OCI-LY3 (cell line): Measurements from ENCODE around the gene ABHD13.
A peak's percentile ranks its signal among the peaks of the same experiment; 100 is the strongest.

Source experiments
- H2AFZ ChIP-seq: fragments of 200-600, 300-600 bp; shearing (Covaris generic); 2 replicates; pipeline ENCODE4 v1.6.0; 2014; ENCODE audit warnings: antibody characterized with exemption, low read depth, low read length
- H3K27ac ChIP-seq: fragments of 200-600, 300-600 bp; sonication (generic); 2 replicates; pipeline ENCODE4 v1.5.1; 2014; ENCODE audit warnings: mild to moderate bottlenecking, low read length, moderate library complexity, mixed read lengths
- H3K27me3 ChIP-seq: fragments of 200-600, 300-600 bp; sonication (generic); 2 replicates; pipeline ENCODE4 v1.6.1; 2014; ENCODE audit warnings: low read depth, low read length, mixed read lengths
- H3K36me3 ChIP-seq: fragments of 200-600, 300-600 bp; sonication (generic); replicated peaks from 2 replicates; pipeline ENCODE3; 2014; ENCODE audit warnings: low read depth, low read length, mixed read lengths
- H3K4me1 ChIP-seq: fragments of 300-600, 200-600 bp; sonication (generic); 2 replicates; pipeline ENCODE4 v1.6.1; 2014; ENCODE audit warnings: low read length, mixed read lengths
- H3K4me2 ChIP-seq: fragments of 200-600, 300-600 bp; sonication (generic); 2 replicates; pipeline ENCODE4 v1.6.1; 2014; ENCODE audit warnings: low read length, mixed read lengths
- H3K4me3 ChIP-seq: fragments of 300-600, 200-600 bp; sonication (generic); 2 replicates; pipeline ENCODE4 v1.5.1; 2014; ENCODE audit warnings: antibody characterized with exemption, mild to moderate bottlenecking, low read length, moderate library complexity
- H3K79me2 ChIP-seq: fragments of 300-600, 200-600 bp; shearing (Covaris generic); 2 replicates; pipeline ENCODE4 v1.6.1; 2014; ENCODE audit warnings: mild to moderate bottlenecking, low read length, mixed read lengths
- H3K9ac ChIP-seq: fragments of 300-600, 200-600 bp; shearing (Covaris generic); 2 replicates; pipeline ENCODE4 v1.6.0; 2014; ENCODE audit warnings: mild to moderate bottlenecking, low read length, moderate library complexity
- H3K9me3 ChIP-seq: fragments of 200-600, 300-600 bp; shearing (Covaris generic); 2 replicates; pipeline ENCODE4 v1.6.1; 2014; ENCODE audit warnings: low read length, mixed read lengths; ENCODE audit not compliant: insufficient read depth
- H4K20me1 ChIP-seq: fragments of 200-600, 300-600 bp; sonication (generic); 2 replicates; pipeline ENCODE4 v1.6.1; 2016; ENCODE audit warnings: low read length, mixed read lengths; ENCODE audit not compliant: insufficient read depth
- EZH2phosphoT487 ChIP-seq: fragments of 200-600 bp; shearing (Covaris generic); IDR thresholded peaks from 2 replicates; pipeline ENCODE4 v1.6.1; 2018; ENCODE audit warnings: antibody characterized with exemption, mixed run types, low read depth
- TF ChIP-seq, protein P1 (sequence below): fragments of 200-600, 300-600 bp; sonication (generic); IDR thresholded peaks from 2 replicates; pipeline ENCODE4 v1.5.1; 2014; ENCODE audit warnings: antibody characterized with exemption, low read length, low read depth

ABHD13 gene

DNA sequence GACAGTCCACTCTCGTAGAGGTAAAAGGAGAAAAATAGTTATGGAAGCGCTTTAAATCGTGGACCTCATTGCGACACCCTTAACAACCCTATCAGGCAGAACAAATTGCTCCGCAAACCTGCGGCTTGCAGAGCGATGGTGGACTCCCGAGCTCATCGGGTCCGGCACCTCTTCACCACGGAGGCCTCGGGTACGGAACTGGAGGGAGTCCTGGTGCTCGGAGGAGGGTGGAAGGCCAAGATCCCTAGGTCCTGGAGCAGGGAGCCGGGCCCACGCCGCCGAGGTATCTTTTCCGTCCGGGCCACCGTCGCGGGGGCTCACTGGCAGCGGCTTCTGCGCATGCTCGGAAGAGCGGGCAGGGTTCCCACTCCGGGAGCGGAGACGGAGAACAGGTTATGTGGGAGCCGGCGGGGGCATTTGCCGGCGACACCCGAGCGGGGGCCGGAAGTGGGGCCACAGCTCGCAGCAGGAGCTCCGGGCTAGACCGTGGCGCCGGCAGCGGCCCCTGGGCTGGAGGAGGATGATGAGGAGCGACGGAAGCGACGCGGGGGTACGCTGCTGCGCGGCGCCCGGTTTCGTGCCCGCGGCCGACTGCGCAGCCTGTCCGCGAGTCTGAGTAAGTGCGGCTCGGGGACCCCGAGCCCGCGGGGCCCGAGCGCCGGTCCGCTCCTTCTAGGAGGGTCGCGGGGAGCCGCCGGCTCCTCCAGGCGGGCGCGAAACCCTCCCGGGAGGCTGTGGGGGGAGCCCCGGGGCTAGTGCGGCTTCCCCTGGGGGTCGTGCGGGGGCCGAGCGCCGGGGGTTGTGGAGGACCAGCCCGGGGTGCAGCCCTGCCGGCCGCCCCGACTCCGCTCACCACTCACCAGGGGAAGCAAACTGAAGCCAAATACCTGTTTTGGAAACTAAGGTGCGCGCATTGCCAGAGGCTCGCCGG, at the start of gene ABHD13:
ABHD13 (plus strand) TSS at position 349 of the 931 bp plus-strand sequence. CDS start 10,827 bp downstream, outside the sequence.
- peaks cover 66% of the 10 kb centered on the region for H3K79me2 ChIP-seq
- H3K36me3 ChIP-seq = peaks cover 4% of the 10 kb centered on the region
- H3K4me1 ChIP-seq = peaks cover 25% of the 10 kb centered on the region
- TF ChIP-seq, protein P1, sequence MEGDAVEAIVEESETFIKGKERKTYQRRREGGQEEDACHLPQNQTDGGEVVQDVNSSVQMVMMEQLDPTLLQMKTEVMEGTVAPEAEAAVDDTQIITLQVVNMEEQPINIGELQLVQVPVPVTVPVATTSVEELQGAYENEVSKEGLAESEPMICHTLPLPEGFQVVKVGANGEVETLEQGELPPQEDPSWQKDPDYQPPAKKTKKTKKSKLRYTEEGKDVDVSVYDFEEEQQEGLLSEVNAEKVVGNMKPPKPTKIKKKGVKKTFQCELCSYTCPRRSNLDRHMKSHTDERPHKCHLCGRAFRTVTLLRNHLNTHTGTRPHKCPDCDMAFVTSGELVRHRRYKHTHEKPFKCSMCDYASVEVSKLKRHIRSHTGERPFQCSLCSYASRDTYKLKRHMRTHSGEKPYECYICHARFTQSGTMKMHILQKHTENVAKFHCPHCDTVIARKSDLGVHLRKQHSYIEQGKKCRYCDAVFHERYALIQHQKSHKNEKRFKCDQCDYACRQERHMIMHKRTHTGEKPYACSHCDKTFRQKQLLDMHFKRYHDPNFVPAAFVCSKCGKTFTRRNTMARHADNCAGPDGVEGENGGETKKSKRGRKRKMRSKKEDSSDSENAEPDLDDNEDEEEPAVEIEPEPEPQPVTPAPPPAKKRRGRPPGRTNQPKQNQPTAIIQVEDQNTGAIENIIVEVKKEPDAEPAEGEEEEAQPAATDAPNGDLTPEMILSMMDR = no peak
- TF ChIP-seq EZH2phosphoT487 = no peak
- H3K27ac ChIP-seq = peak within 1 kb of the TSS; percentile 57
- H3K4me3 ChIP-seq = peak within 1 kb of the TSS; percentile 88
- peak within 1 kb of the TSS; percentile 87 for H3K4me2 ChIP-seq
- peak within 1 kb of the TSS; percentile 90 for H2AFZ ChIP-seq
- H3K9ac ChIP-seq = peak within 1 kb of the TSS; percentile 89
- H4K20me1 ChIP-seq = peaks cover 18% of the 10 kb centered on the region
- no peaks in the 10 kb centered on the region for H3K27me3 ChIP-seq
- H3K9me3 ChIP-seq = no peaks in the 10 kb centered on the region

DNA sequence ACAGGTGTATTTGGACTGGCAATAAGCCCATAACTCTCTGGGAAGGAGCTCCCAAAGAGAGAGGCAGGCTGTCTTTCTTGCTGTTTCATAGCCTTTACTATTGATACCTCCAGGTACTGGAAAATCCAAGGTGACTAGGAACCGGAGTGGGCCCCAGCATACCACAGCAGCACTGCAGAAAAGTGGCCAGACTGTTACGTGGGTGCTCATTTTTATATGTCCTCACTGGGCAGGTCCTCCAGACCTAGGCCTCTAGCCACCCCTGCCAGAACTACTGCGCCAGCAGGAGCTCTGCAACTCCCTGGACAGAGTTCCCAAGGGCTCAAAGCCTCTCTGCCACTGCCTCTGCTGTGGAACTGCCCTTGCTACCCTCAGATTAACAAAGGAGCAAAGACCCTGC, 49.3 kb upstream of the ABHD13 start:
- H3K36me3 ChIP-seq = no peaks in the 10 kb centered on the region
- no peak overlapping the region for H2AFZ ChIP-seq
- H3K4me3 ChIP-seq = no peak overlapping the region
- H3K27ac ChIP-seq = no peak overlapping the region
- H3K27me3 ChIP-seq = no peaks in the 10 kb centered on the region
- no peaks in the 10 kb centered on the region for H3K79me2 ChIP-seq
- no peaks in the 10 kb centered on the region for H4K20me1 ChIP-seq
- no peaks in the 10 kb centered on the region for H3K4me1 ChIP-seq
- H3K4me2 ChIP-seq = no peak overlapping the region
- no peak for TF ChIP-seq EZH2phosphoT487
- TF ChIP-seq, protein P1 = no peak
- no peaks in the 10 kb centered on the region for H3K9me3 ChIP-seq
- H3K9ac ChIP-seq = no peak overlapping the region

DNA sequence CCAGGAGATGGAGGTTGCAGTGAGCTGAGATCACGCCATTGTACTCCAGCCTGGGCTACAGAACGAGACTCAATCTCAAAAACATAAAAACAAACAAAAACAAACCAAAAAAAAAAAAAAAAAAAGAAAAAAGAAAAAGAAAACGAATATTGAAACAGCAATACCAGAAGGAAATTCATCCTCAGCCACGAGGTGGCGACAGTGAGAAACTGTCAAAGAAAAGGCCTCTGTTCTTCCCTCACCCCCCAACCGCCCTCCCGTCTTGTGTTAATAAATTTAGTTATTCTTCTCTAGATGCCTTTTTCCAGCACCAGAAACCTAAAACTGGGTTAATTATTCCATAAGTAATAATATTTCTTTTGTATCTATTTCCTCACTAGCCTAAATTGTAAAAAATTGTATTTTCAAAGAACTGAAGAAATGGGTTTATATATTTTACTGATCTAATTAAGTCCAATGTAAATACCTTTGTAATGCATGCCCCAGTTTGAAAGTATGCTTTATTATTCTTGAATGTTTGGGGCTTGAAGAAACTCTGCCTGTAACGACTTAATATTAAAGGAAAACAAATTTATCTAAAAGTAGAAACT, 41.4 kb upstream of the ABHD13 start:
- H3K9ac ChIP-seq = no peak overlapping the region
- H4K20me1 ChIP-seq = no peaks in the 10 kb centered on the region
- no peak overlapping the region for H3K4me3 ChIP-seq
- H3K4me1 ChIP-seq = no peaks in the 10 kb centered on the region
- no peak overlapping the region for H3K4me2 ChIP-seq
- H3K27ac ChIP-seq = no peak overlapping the region
- no peak overlapping the region for H2AFZ ChIP-seq
- H3K27me3 ChIP-seq = no peaks in the 10 kb centered on the region
- TF ChIP-seq, protein P1 = peak; percentile 43
- TF ChIP-seq EZH2phosphoT487 = no peak
- H3K9me3 ChIP-seq = no peaks in the 10 kb centered on the region
- H3K79me2 ChIP-seq = no peaks in the 10 kb centered on the region
- no peaks in the 10 kb centered on the region for H3K36me3 ChIP-seq

DNA sequence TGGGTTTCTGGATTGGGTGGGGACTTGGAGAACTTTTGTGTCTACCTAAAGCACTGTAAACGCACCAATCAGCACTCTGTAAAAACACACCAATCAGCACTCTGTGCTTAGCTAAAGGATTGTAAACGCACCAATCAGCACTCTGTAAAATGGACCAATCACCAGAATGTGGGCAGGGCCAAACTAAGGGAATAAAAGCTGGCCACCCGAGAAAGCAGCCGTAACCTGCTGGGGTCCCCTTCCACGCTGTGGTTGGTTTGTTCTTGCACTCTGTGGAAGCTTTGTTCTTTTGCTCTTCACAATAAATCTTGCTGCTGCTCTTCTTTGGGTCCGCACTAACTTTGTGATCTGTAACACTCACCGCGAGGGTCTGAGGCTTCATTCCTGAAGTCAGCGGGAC, 40.1 kb upstream of the ABHD13 start:
- Histone ChIP-seq H3K27me3 (no peaks in the 10 kb centered on the region), H2AFZ (no peak overlapping the region), H3K4me3 (no peak overlapping the region), H3K79me2 (no peaks in the 10 kb centered on the region), H3K27ac (no peak overlapping the region), H3K4me2 (no peak overlapping the region), H3K4me1 (no peaks in the 10 kb centered on the region), H3K9me3 (no peaks in the 10 kb centered on the region), H4K20me1 (no peaks in the 10 kb centered on the region), H3K36me3 (no peaks in the 10 kb centered on the region), H3K9ac (no peak overlapping the region)
- no peak for TF ChIP-seq EZH2phosphoT487
- TF ChIP-seq, protein P1 = no peak
